ENCODE data around the gene KDM4E. TPM values are rescaled to one million over a fixed set of nuclear protein-coding genes. Genes with fewer than 3 reads are reported as not detected.

Gene KDM4E
- total RNA-seq, 1 donor from 2014 or later: not detected

- Mint-ChIP-seq H3K27ac (ENCODE audit: unreplicated experiment) (peak overlapping the region; percentile 91), H3K36me3 (ENCODE audit: low read depth, unreplicated experiment) (no peaks in the 10 kb centered on the region), H3K9me3 (ENCODE audit: unreplicated experiment) (no peaks in the 10 kb centered on the region), H3K27me3 (ENCODE audit: unreplicated experiment) (peaks cover 4% of the 10 kb centered on the region), H3K4me3 (ENCODE audit: unreplicated experiment) (peak overlapping the region; percentile 99), H3K4me1 (ENCODE audit: unreplicated experiment) (peaks cover 13% of the 10 kb centered on the region)
- DNase-seq (ENCODE audit: low spot score): peak; percentile 86
- TF ChIP-seq, protein P1, sequence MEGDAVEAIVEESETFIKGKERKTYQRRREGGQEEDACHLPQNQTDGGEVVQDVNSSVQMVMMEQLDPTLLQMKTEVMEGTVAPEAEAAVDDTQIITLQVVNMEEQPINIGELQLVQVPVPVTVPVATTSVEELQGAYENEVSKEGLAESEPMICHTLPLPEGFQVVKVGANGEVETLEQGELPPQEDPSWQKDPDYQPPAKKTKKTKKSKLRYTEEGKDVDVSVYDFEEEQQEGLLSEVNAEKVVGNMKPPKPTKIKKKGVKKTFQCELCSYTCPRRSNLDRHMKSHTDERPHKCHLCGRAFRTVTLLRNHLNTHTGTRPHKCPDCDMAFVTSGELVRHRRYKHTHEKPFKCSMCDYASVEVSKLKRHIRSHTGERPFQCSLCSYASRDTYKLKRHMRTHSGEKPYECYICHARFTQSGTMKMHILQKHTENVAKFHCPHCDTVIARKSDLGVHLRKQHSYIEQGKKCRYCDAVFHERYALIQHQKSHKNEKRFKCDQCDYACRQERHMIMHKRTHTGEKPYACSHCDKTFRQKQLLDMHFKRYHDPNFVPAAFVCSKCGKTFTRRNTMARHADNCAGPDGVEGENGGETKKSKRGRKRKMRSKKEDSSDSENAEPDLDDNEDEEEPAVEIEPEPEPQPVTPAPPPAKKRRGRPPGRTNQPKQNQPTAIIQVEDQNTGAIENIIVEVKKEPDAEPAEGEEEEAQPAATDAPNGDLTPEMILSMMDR (IDR thresholded peaks at IDR 0.05; ENCODE audit: unreplicated experiment): peak; percentile 30
These were observed 42.2 kb downstream of the KDM4E start for GRCh38 chr11:95067039-95067840.

- no peak for DNase-seq (ENCODE audit: low spot score)
- Mint-ChIP-seq H3K4me3 (ENCODE audit: unreplicated experiment) (peak overlapping the region; percentile 99), H3K27me3 (ENCODE audit: unreplicated experiment) (peaks cover 4% of the 10 kb centered on the region), H3K36me3 (ENCODE audit: low read depth, unreplicated experiment) (no peaks in the 10 kb centered on the region), H3K27ac (ENCODE audit: unreplicated experiment) (peak overlapping the region; percentile 91), H3K9me3 (ENCODE audit: unreplicated experiment) (no peaks in the 10 kb centered on the region), H3K4me1 (ENCODE audit: unreplicated experiment) (peaks cover 13% of the 10 kb centered on the region)
- TF ChIP-seq, protein P1 (IDR thresholded peaks at IDR 0.05; ENCODE audit: unreplicated experiment): no peak
These were observed 42.8 kb downstream of the KDM4E start for GRCh38 chr11:95067841-95068219.

DNA sequence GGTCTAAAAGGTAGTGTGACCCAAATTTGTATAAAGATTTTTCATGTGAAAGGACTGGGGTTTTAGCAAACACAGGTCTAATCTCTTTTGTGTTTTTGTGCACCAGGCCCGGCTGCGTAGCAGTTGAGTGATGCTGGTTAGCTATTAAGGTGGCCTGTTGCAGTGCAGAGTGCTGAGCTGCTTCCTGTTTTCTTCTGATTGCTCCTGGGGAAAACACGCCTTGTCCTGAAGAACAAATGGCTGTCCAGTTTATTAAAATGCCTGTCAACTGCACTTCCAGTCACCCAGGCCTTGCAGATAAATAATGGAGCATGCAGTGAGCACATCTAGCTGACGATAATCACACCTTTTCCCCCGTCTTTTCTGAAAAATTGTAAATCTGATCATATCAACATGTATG, 43.5 kb downstream of the KDM4E start:
- peaks cover 13% of the 10 kb centered on the region for H3K4me1 Mint-ChIP-seq (ENCODE audit: unreplicated experiment)
- TF ChIP-seq, protein P1 (IDR thresholded peaks at IDR 0.05; ENCODE audit: unreplicated experiment): no peak
- no peaks in the 10 kb centered on the region for H3K36me3 Mint-ChIP-seq (ENCODE audit: low read depth, unreplicated experiment)
- H3K9me3 Mint-ChIP-seq (ENCODE audit: unreplicated experiment): no peaks in the 10 kb centered on the region
- H3K27me3 Mint-ChIP-seq (ENCODE audit: unreplicated experiment): peaks cover 4% of the 10 kb centered on the region
- peak; percentile 41 for DNase-seq (ENCODE audit: low spot score)
- peak overlapping the region; percentile 15 for H3K27ac Mint-ChIP-seq (ENCODE audit: unreplicated experiment)
- peak overlapping the region; percentile 99 for H3K4me3 Mint-ChIP-seq (ENCODE audit: unreplicated experiment)

DNA sequence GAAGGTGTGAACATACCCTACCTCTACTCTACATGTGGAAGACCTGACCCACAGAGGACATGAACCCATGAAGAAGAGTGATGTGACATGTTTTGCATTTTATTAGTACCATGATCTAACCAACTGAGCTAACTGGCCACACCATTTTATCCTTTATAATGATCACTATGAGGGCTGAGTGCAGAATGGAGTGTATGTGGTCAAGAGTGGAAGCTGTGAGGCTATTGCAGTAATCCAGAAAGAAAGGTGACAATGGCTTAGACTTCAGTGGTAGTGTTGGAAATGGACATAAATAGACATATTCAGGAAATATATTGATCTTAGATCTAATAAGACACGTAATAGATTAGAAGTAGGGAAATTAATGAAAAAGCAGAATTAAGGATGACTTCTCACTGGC, 45.4 kb downstream of the KDM4E start:
- no peak for DNase-seq (ENCODE audit: low spot score)
- Mint-ChIP-seq H3K27ac (ENCODE audit: unreplicated experiment) (no peak overlapping the region), H3K36me3 (ENCODE audit: low read depth, unreplicated experiment) (no peaks in the 10 kb centered on the region), H3K27me3 (ENCODE audit: unreplicated experiment) (peaks cover 4% of the 10 kb centered on the region), H3K9me3 (ENCODE audit: unreplicated experiment) (no peaks in the 10 kb centered on the region), H3K4me1 (ENCODE audit: unreplicated experiment) (peaks cover 16% of the 10 kb centered on the region), H3K4me3 (ENCODE audit: unreplicated experiment) (no peak overlapping the region)
- TF ChIP-seq, protein P1 (IDR thresholded peaks at IDR 0.05; ENCODE audit: unreplicated experiment): no peak

DNA sequence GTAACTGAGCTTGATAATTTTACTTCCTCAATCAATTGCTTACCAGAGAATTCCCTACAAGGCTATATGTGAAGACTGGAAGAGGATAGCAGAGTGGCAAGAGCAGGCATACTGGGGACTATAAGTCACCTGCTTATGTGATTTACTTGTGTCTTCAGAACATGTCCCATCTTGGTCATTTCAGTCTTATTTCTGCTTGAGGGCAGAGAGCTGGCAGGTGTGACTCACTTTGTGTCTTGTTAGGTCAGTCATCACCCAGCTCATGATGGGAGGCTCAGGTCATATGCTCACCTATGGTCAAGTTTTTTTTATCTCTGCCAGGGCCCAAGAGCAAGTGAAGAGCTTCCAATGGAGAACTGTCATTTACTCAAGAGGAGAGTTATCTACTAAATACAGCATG, 47.9 kb downstream of the KDM4E start:
- no peak overlapping the region for H3K27ac Mint-ChIP-seq (ENCODE audit: unreplicated experiment)
- H3K9me3 Mint-ChIP-seq (ENCODE audit: unreplicated experiment): no peaks in the 10 kb centered on the region
- H3K4me1 Mint-ChIP-seq (ENCODE audit: unreplicated experiment): peaks cover 8% of the 10 kb centered on the region
- TF ChIP-seq, protein P1 (IDR thresholded peaks at IDR 0.05; ENCODE audit: unreplicated experiment): no peak
- no peaks in the 10 kb centered on the region for H3K36me3 Mint-ChIP-seq (ENCODE audit: low read depth, unreplicated experiment)
- no peaks in the 10 kb centered on the region for H3K27me3 Mint-ChIP-seq (ENCODE audit: unreplicated experiment)
- H3K4me3 Mint-ChIP-seq (ENCODE audit: unreplicated experiment): no peak overlapping the region
- DNase-seq (ENCODE audit: low spot score): no peak
